ENCODE data around the gene SLC8A1. TPM values are rescaled to one million over a fixed set of nuclear protein-coding genes. Genes with fewer than 3 reads are reported as not detected.

The SLC8A1 gene
- total RNA-seq, 3 donors from 2014 or later: 8.2 to 14.2 (median 12.2) TPM

- H3K4me1 ChIP-seq: no peaks in the 10 kb centered on the region
- no peaks in the 10 kb centered on the region for H3K9me3 ChIP-seq
- H3K27ac ChIP-seq: no peak overlapping the region
- no peak overlapping the region for H3K4me3 ChIP-seq
- no peak for DNase-seq (ENCODE audit: low spot score in 2 of 2)
- TF ChIP-seq POLR2A (IDR thresholded peaks at IDR 0.05) (no peak), CTCF (IDR thresholded peaks at IDR 0.05) (no peak), POLR2AphosphoS5 (IDR thresholded peaks at IDR 0.05) (no peak)
- no peaks in the 10 kb centered on the region for H3K36me3 ChIP-seq
- no peaks in the 10 kb centered on the region for H3K27me3 ChIP-seq
- intact Hi-C loops (cut with DNase I; ENCODE audit: low total_unique reads): loop anchor here (5.0 kb wide), 1 partner anchor 988 kb away; no protein-coding TSS in a partner anchor
These were observed 92.1 kb downstream of the SLC8A1 start for GRCh38 chr2:40359811-40360210.

- no peak overlapping the region for H3K4me3 ChIP-seq
- no peak for TF ChIP-seq POLR2AphosphoS5 (IDR thresholded peaks at IDR 0.05)
- TF ChIP-seq POLR2A (IDR thresholded peaks at IDR 0.05): no peak
- no peak for TF ChIP-seq CTCF (IDR thresholded peaks at IDR 0.05)
- H3K36me3 ChIP-seq: no peaks in the 10 kb centered on the region
- DNase-seq (ENCODE audit: low spot score in 2 of 2): no peak
- H3K27me3 ChIP-seq: no peaks in the 10 kb centered on the region
- no peaks in the 10 kb centered on the region for H3K9me3 ChIP-seq
- H3K4me1 ChIP-seq: no peaks in the 10 kb centered on the region
- H3K27ac ChIP-seq: no peak overlapping the region
- intact Hi-C loops (cut with DNase I; ENCODE audit: low total_unique reads): loop anchor here (5.0 kb wide), 1 partner anchor 986 kb away; no protein-coding TSS in a partner anchor
These were observed 93.1 kb downstream of the SLC8A1 start for GRCh38 chr2:40358783-40359182.

GRCh38 chr2:40357667-40358066 lies 94.2 kb downstream of the SLC8A1 start:
- no peak overlapping the region for H3K27ac ChIP-seq
- intact Hi-C loops (cut with DNase I; ENCODE audit: low total_unique reads): loop anchor here (5.0 kb wide), 1 partner anchor 985 kb away; no protein-coding TSS in a partner anchor
- no peaks in the 10 kb centered on the region for H3K9me3 ChIP-seq
- no peak for DNase-seq (ENCODE audit: low spot score in 2 of 2)
- no peaks in the 10 kb centered on the region for H3K36me3 ChIP-seq
- TF ChIP-seq POLR2A (IDR thresholded peaks at IDR 0.05) (no peak), POLR2AphosphoS5 (IDR thresholded peaks at IDR 0.05) (no peak), CTCF (IDR thresholded peaks at IDR 0.05) (no peak)
- no peaks in the 10 kb centered on the region for H3K27me3 ChIP-seq
- no peaks in the 10 kb centered on the region for H3K4me1 ChIP-seq
- no peak overlapping the region for H3K4me3 ChIP-seq

GRCh38 chr2:40355451-40355850 lies 96.4 kb downstream of the SLC8A1 start:
- H3K4me3 ChIP-seq: no peak overlapping the region
- no peak overlapping the region for H3K27ac ChIP-seq
- H3K36me3 ChIP-seq: no peaks in the 10 kb centered on the region
- TF ChIP-seq CTCF (IDR thresholded peaks at IDR 0.05) (no peak), POLR2A (IDR thresholded peaks at IDR 0.05) (no peak), POLR2AphosphoS5 (IDR thresholded peaks at IDR 0.05) (no peak)
- no peaks in the 10 kb centered on the region for H3K9me3 ChIP-seq
- no peak for DNase-seq (ENCODE audit: low spot score in 2 of 2)
- no peaks in the 10 kb centered on the region for H3K27me3 ChIP-seq
- intact Hi-C loops (cut with DNase I; ENCODE audit: low total_unique reads): loop anchor here (5.0 kb wide), 1 partner anchor 983 kb away; no protein-coding TSS in a partner anchor
- no peaks in the 10 kb centered on the region for H3K4me1 ChIP-seq

- no peaks in the 10 kb centered on the region for H3K4me1 ChIP-seq
- H3K27ac ChIP-seq: no peak overlapping the region
- H3K36me3 ChIP-seq: no peaks in the 10 kb centered on the region
- no peak for DNase-seq (ENCODE audit: low spot score in 2 of 2)
- intact Hi-C loops (cut with DNase I; ENCODE audit: low total_unique reads): no loop called here
- H3K27me3 ChIP-seq: no peaks in the 10 kb centered on the region
- no peak overlapping the region for H3K4me3 ChIP-seq
- TF ChIP-seq POLR2A (IDR thresholded peaks at IDR 0.05): no peak
- peak in 1 of 3 donors; percentile 60 for TF ChIP-seq POLR2AphosphoS5 (IDR thresholded peaks at IDR 0.05)
- TF ChIP-seq CTCF (IDR thresholded peaks at IDR 0.05): no peak
- H3K9me3 ChIP-seq: no peaks in the 10 kb centered on the region
These were observed 98.7 kb downstream of the SLC8A1 start for GRCh38 chr2:40353231-40353630.

Measured in breast epithelium (tissue), 4 donors.